H1 (cell line): ENCODE results near the gene FANCD2. TPM values are rescaled to one million over a fixed set of nuclear protein-coding genes. Genes with fewer than 3 reads are reported as not detected.

Source experiments
- CTCF ChIA-PET: fragments of 300-600 bp; sonication (Branson Sonifier 250); formaldehyde crosslinking; loops from one replicate; lab custom pipeline; 2021; ENCODE audit not compliant: partially characterized antibody; lab: Charles Lee
- POLR2A ChIA-PET: fragments of 300-600 bp; sonication (Branson Sonifier 250); formaldehyde crosslinking; loops from one replicate; lab custom pipeline; 2021; ENCODE audit warnings: inconsistent platforms; ENCODE audit not compliant: partially characterized antibody; lab: Charles Lee
- DNase-seq, 2 experiments: peaks; one replicate each; pipeline versions ENCODE4 v3.0.0 to v3.0.0-alpha.2; 2010 to 2022; ENCODE audit warnings: low spot score in 2 of 2, low read depth in 1 of 2, mixed read lengths in 1 of 2
- FAIRE-seq: peaks from 2 replicates; lab custom pipeline; 2011; peaks lifted over from hg19 to GRCh38; lab: Jason Lieb, UNC
- H2AFZ ChIP-seq: 2 replicates; pipeline ENCODE4 v1.8.1; 2012; ENCODE audit warnings: low read length, inconsistent platforms
- H2AK5ac ChIP-seq: 2 replicates; pipeline ENCODE4 v1.6.1; 2013; ENCODE audit warnings: low read depth, low read length
- H2BK120ac ChIP-seq: replicated peaks from 2 replicates; pipeline ENCODE3; 2013; ENCODE audit warnings: low read depth, low read length, inconsistent platforms
- H2BK12ac ChIP-seq: 2 replicates; pipeline ENCODE4 v1.6.1; 2013; ENCODE audit warnings: low read depth, low read length
- H2BK15ac ChIP-seq: 2 replicates; pipeline ENCODE4 v1.6.1; 2013; ENCODE audit warnings: low read length
- H2BK20ac ChIP-seq: 2 replicates; pipeline ENCODE4 v1.6.1; 2013; ENCODE audit warnings: low read length
- H2BK5ac ChIP-seq: 2 replicates; pipeline ENCODE4 v1.6.1; 2013; ENCODE audit warnings: low read depth, low read length
- H3K14ac ChIP-seq: 2 replicates; pipeline ENCODE4 v1.6.1; 2013; ENCODE audit warnings: inconsistent platforms; ENCODE audit not compliant: insufficient read length
- H3K18ac ChIP-seq: 2 replicates; pipeline ENCODE4 v1.6.1; 2013; ENCODE audit warnings: low read length; ENCODE audit errors: extremely low read depth
- H3K23ac ChIP-seq: 2 replicates; pipeline ENCODE4 v1.6.1; 2013; ENCODE audit warnings: inconsistent platforms; ENCODE audit not compliant: insufficient read length
- H3K23me2 ChIP-seq: 2 replicates; pipeline ENCODE4 v1.6.1; 2013; ENCODE audit warnings: low read depth, low read length
- H3K27ac ChIP-seq: 2 replicates; pipeline ENCODE4 v1.6.1; 2011; ENCODE audit warnings: low read depth, low read length, inconsistent platforms
- H3K27me3 ChIP-seq, 4 experiments: replicated peaks in 1 of 4; 1 replicate in 1 of 4; 2 replicates in 3 of 4; pipeline versions ENCODE4 v1.6.1 to v1.8.1; 2011 to 2013; ENCODE audit warnings: low read length in 3 of 4, mild to moderate bottlenecking in 3 of 4, inconsistent platforms in 2 of 4, mixed read lengths in 2 of 4, moderate library complexity in 1 of 4; ENCODE audit not compliant: control insufficient read depth in 3 of 4, insufficient read depth in 3 of 4; ENCODE audit errors: extremely low read depth in 1 of 4
- H3K36me3 ChIP-seq, 4 experiments: 2 replicates each; pipeline versions ENCODE4 v1.6.1 to v1.8.1; 2011 to 2013; ENCODE audit warnings: mild to moderate bottlenecking in 4 of 4, low read length in 3 of 4, moderate library complexity in 2 of 4, control low read depth in 1 of 4, inconsistent platforms in 1 of 4; ENCODE audit not compliant: insufficient read depth in 4 of 4, control insufficient read depth in 2 of 4
- H3K4ac ChIP-seq: replicated peaks from 2 replicates; pipeline ENCODE3; 2013; ENCODE audit warnings: low read length, low read depth, mixed read lengths, inconsistent platforms; ENCODE audit not compliant: insufficient read length
- H3K4me1 ChIP-seq, 4 experiments: replicated peaks in 1 of 4; 1 replicate in 1 of 4; 2 replicates in 3 of 4; pipeline versions ENCODE4 v1.6.1 to v1.8.1; 2011 to 2013; ENCODE audit warnings: low read length in 3 of 4, inconsistent platforms in 2 of 4, mixed read lengths in 1 of 4; ENCODE audit not compliant: insufficient read depth in 4 of 4, control insufficient read depth in 3 of 4
- H3K4me2 ChIP-seq, 2 experiments: 2 replicates each; pipeline versions ENCODE4 v1.6.1 to v1.8.1; 2011 to 2013; ENCODE audit warnings: low read depth in 2 of 2, low read length in 2 of 2, control low read depth in 1 of 2, inconsistent platforms in 1 of 2, mild to moderate bottlenecking in 1 of 2; ENCODE audit not compliant: insufficient read depth in 1 of 2
- H3K4me3 ChIP-seq, 4 experiments: fragments of 200-600, 300-600 bp in 1 of 4; sonication (generic), shearing (Covaris generic), sonication (Bioruptor Twin) in 1 of 4; 2 replicates each; pipeline versions ENCODE4 v1.5.1 to v1.8.1; 2011 to 2016; ENCODE audit warnings: low read length in 4 of 4, low read depth in 3 of 4, control low read depth in 2 of 4, inconsistent platforms in 2 of 4, mild to moderate bottlenecking in 2 of 4, mixed read lengths in 1 of 4, moderate library complexity in 1 of 4; ENCODE audit not compliant: insufficient read depth in 2 of 4; ENCODE audit errors: extremely low read depth in 1 of 4
- H3K56ac ChIP-seq: replicated peaks from 2 replicates; pipeline ENCODE3; 2013; ENCODE audit warnings: low read depth, mild to moderate bottlenecking, mixed read lengths, low read length, inconsistent platforms; ENCODE audit not compliant: insufficient read length
- H3K79me1 ChIP-seq: 2 replicates; pipeline ENCODE4 v1.6.1; 2013; ENCODE audit warnings: low read depth, low read length, control low read depth
- H3K79me2 ChIP-seq, 2 experiments: 2 replicates each; pipeline versions ENCODE4 v1.6.1 to v1.8.1; 2012 to 2013; ENCODE audit warnings: low read length in 2 of 2, mild to moderate bottlenecking in 2 of 2, inconsistent platforms in 1 of 2; ENCODE audit not compliant: insufficient read depth in 2 of 2, control insufficient read depth in 1 of 2
- H3K9ac ChIP-seq, 4 experiments: replicated peaks in 1 of 4; 1 replicate in 1 of 4; 2 replicates in 3 of 4; pipeline versions ENCODE4 v1.6.1 to v1.8.1; 2011 to 2013; ENCODE audit warnings: low read depth in 3 of 4, low read length in 3 of 4, control low read depth in 2 of 4, mild to moderate bottlenecking in 2 of 4, moderate library complexity in 2 of 4, inconsistent platforms in 1 of 4; ENCODE audit errors: extremely low read depth in 1 of 4
- H3K9me3 ChIP-seq, 2 experiments: 2 replicates each; pipeline versions ENCODE4 v1.6.1 to v1.8.1; 2012 to 2013; ENCODE audit warnings: mild to moderate bottlenecking in 2 of 2, moderate library complexity in 2 of 2, control low read depth in 1 of 2, inconsistent platforms in 1 of 2, low read depth in 1 of 2, low read length in 1 of 2, mixed read lengths in 1 of 2; ENCODE audit not compliant: insufficient read depth in 2 of 2
- H4K20me1 ChIP-seq, 2 experiments: replicated peaks in 1 of 2; 2 replicates each; pipeline versions ENCODE3 to v1.8.1; 2011 to 2013; ENCODE audit warnings: inconsistent platforms in 2 of 2, low read length in 2 of 2, mild to moderate bottlenecking in 1 of 2; ENCODE audit not compliant: insufficient read depth in 2 of 2, control insufficient read depth in 1 of 2
- H4K5ac ChIP-seq: 2 replicates; pipeline ENCODE4 v1.6.1; 2013; ENCODE audit warnings: low read length, low read depth, mixed read lengths, inconsistent platforms; ENCODE audit not compliant: insufficient read length
- H4K8ac ChIP-seq: 2 replicates; pipeline ENCODE4 v1.8.0; 2013; ENCODE audit warnings: mild to moderate bottlenecking, moderate library complexity, low read length, inconsistent platforms; ENCODE audit not compliant: insufficient read depth; ENCODE audit errors: extremely low read depth
- H4K91ac ChIP-seq: replicated peaks from 2 replicates; pipeline ENCODE3; 2013; ENCODE audit warnings: low read length, mixed read lengths, inconsistent platforms; ENCODE audit not compliant: insufficient read length
- ATF3 ChIP-seq: IDR thresholded peaks from 2 replicates; pipeline ENCODE4 v1.6.1; 2011; ENCODE audit warnings: low read depth, mild to moderate bottlenecking, low read length; ENCODE audit not compliant: insufficient read depth
- CBX8 ChIP-seq: fragments of 300-800, 300-1000 bp; sonication (generic); IDR thresholded peaks from 2 replicates; pipeline ENCODE4 v1.7.1; 2016; ENCODE audit warnings: low read depth, low read length, borderline replicate concordance
- CREB1 ChIP-seq: IDR thresholded peaks from 2 replicates; pipeline ENCODE4 v1.6.1; 2012; ENCODE audit warnings: inconsistent platforms
- CTBP2 ChIP-seq: IDR thresholded peaks from 2 replicates; pipeline ENCODE4 v1.7.0; 2011; ENCODE audit warnings: borderline replicate concordance, mild to moderate bottlenecking, moderate library complexity, mixed read lengths, low read length; ENCODE audit not compliant: insufficient read depth, insufficient read length
- EZH2 ChIP-seq: fragments of 200-600 bp; sonication (generic); IDR thresholded peaks from 2 replicates; pipeline ENCODE4 v1.7.1; 2012; ENCODE audit warnings: low read depth, mild to moderate bottlenecking, moderate library complexity, low read length, inconsistent platforms; ENCODE audit not compliant: severe bottlenecking
- PHF8 ChIP-seq: fragments of 200-600 bp; sonication (generic); conservative IDR thresholded peaks from 2 replicates; pipeline ENCODE4 v1.7.1; 2012; ENCODE audit warnings: low read depth, mild to moderate bottlenecking, inconsistent platforms, low read length, moderate library complexity
- POU5F1 ChIP-seq: IDR thresholded peaks from 2 replicates; pipeline ENCODE4 v1.6.1; 2011; ENCODE audit warnings: low read depth, mild to moderate bottlenecking, low read length, moderate library complexity
- SIRT6 ChIP-seq: IDR thresholded peaks from one replicate; pipeline ENCODE4 v1.7.1; 2012; ENCODE audit warnings: low read length, inconsistent platforms
- SIX5 ChIP-seq: IDR thresholded peaks from 2 replicates; pipeline ENCODE4 v1.6.1; 2011; ENCODE audit warnings: mild to moderate bottlenecking, low read depth, low read length
- TBP ChIP-seq: IDR thresholded peaks from 2 replicates; pipeline ENCODE4 v1.6.1; 2011; ENCODE audit warnings: low read depth, low read length, improper control_type of control experiment
- TEAD4 ChIP-seq: IDR thresholded peaks from 2 replicates; pipeline ENCODE4 v1.6.1; 2012; ENCODE audit warnings: low read depth, low read length, inconsistent platforms, mixed read lengths
- USF2 ChIP-seq: IDR thresholded peaks from 2 replicates; pipeline ENCODE4 v1.6.1; 2011; ENCODE audit warnings: low read length, improper control_type of control experiment
- WGBS, 2 experiments: shearing (Covaris generic) in 1 of 2; methylation state at CpG; one replicate each; pipeline versions ENCODE4 v1.1.6 to v1.1.7; 2013 to 2015; ENCODE audit warnings: low lambda C conversion rate in 2 of 2, mixed read lengths in 2 of 2, inconsistent platforms in 1 of 2, low coverage in 1 of 2, missing lambda C conversion rate in 1 of 2; ENCODE audit not compliant: insufficient replicate concordance in 2 of 2, insufficient coverage in 1 of 2, insufficient read length in 1 of 2; ENCODE audit errors: extremely low coverage in 1 of 2, missing lambda C conversion rate in 1 of 2; 5-methylcytosine and 5-hydroxymethylcytosine counted together
- polyA plus RNA-seq, 7 experiments: library from polyadenylated mRNA; depleted of rRNA in 3 of 7; stranded (reverse) in 5 of 7; unstranded in 2 of 7; fragments of >200 nt in 5 of 7; fragments of 200-250 nt in 2 of 7; gene quantifications; 1 replicate in 5 of 7; 2 replicates in 1 of 7; 4 replicates in 1 of 7; pipeline versions ENCODE4 v1.2.1 to v1.2.3, GENCODE V29; 2011 to 2013; ENCODE audit warnings: missing spikeins in 2 of 7, mixed read lengths in 2 of 7
- total RNA-seq: library from RNA; stranded (reverse); fragmentation: NEBNext Ultra II Directional; extraction: Animal tissue kit (Norgen Biotek cat#: 25700); gene quantifications from 2 replicates; pipeline ENCODE4 v1.2.1, GENCODE V29; 2021

FANCD2 gene
- total and polyA plus RNA-seq, 2 of the 8 experiments (the other 6 are each of a cell fraction or from before 2014, with no cell fraction given), result 33.1 to 77.8 TPM

GRCh38 chr3:9980251-9980650, 46.0 kb upstream of the FANCD2 start:
- H3K79me1 ChIP-seq, result peaks cover 2% of the 10 kb centered on the region; the same call in 1 of the 2 replicates
- no peak overlapping the region for H3K4me3 ChIP-seq
- H2AFZ ChIP-seq, result no peak overlapping the region

More at GRCh38 chr3:9980251-9980650, 46.0 kb upstream of the FANCD2 start:
- Histone ChIP-seq H4K5ac (no peak overlapping the region), H2BK12ac (no peak overlapping the region), H3K27me3 (no peaks in the 10 kb centered on the region), H3K56ac (no peak overlapping the region), H3K23ac (no peak overlapping the region), H2BK5ac (no peak overlapping the region), H4K91ac (no peak overlapping the region), H3K9ac (no peak overlapping the region), H3K4me2 (no peak overlapping the region), H3K4me1 (no peaks in the 10 kb centered on the region), H2AK5ac (no peak overlapping the region), H3K79me2 (peaks cover 0 to 7% of the 10 kb centered on the region in 2 experiments; a peak in 2 of 4 replicates), H4K20me1 (peaks cover 0 to 5% of the 10 kb centered on the region in 2 experiments), H2BK15ac (no peak overlapping the region), H3K23me2 (no peaks in the 10 kb centered on the region), H3K18ac (no peak overlapping the region), H2BK20ac (no peak overlapping the region), H4K8ac (no peak overlapping the region; the same call in 1 of the 2 replicates), H3K36me3 (peaks cover under 1 to 18% (median 2%) of the 10 kb centered on the region in 4 experiments; a peak in 7 of 8 replicates), H3K27ac (no peak overlapping the region), H3K14ac (no peak overlapping the region), H2BK120ac (no peak overlapping the region), H3K4ac (no peak overlapping the region), H3K9me3 (no peaks in the 10 kb centered on the region)
- 86% methylated on average over 2 of the region's 2 CpGs; no CpG with 5 or more reads in 1 of the 2 experiments for WGBS, 2 experiments
- DNase-seq, result no peak
- FAIRE-seq, result no peak
- no peak for TF ChIP-seq CBX8
- no peak for TF ChIP-seq TEAD4
- no peak for TF ChIP-seq PHF8
- TF ChIP-seq POU5F1, result no peak
- TF ChIP-seq EZH2, result no peak
- no peak for TF ChIP-seq ATF3
- no peak for TF ChIP-seq SIRT6
- TF ChIP-seq CTBP2, result no peak
- TF ChIP-seq CREB1, result no peak
- TF ChIP-seq SIX5, result no peak
- no peak for TF ChIP-seq TBP
- TF ChIP-seq USF2, result no peak
- POLR2A ChIA-PET, result no interaction called here
- CTCF ChIA-PET, result interaction anchor here (0.6 to 4.0 kb wide), 4 partner anchors 14 to 746 kb away, joined by 3 to 21 read pairs (median 4); partner anchors contain the start of gene PRRT3
